Right forelimb (tissue), 1 donor: ENCODE measurements around the gene PTGR1.
A peak's percentile ranks its signal among the peaks of the same experiment; 100 is the strongest.
"Not testable (repeated sequence)": the region's sequence is repeated elsewhere in the genome, so short reads cannot be mapped to it uniquely, and the experiment has no call there.

Source experiments
- DNase-seq: peaks from one replicate; pipeline ENCODE4 v3.0.0-alpha.2; 2018

The PTGR1 gene

DNA sequence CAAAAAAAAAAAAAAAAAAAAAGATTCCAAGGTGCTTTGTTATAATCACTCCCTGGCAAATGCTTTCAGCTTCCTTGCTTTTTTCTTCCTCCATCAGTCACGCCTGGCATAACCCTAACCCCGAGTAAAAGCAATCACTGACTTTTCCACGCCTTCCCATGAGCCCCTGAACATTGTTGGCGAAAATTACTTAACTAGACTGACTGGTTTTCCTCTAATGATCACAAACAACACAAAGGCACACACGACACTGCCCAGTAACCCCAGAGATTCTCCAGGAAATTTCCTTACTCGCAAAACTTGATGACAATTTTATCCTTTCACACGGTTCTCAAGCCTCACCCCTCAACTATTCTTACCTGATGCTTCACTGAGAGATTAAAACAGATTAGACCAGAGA is 11.4 kb upstream of the PTGR1 start:
- no peak for DNase-seq

DNA sequence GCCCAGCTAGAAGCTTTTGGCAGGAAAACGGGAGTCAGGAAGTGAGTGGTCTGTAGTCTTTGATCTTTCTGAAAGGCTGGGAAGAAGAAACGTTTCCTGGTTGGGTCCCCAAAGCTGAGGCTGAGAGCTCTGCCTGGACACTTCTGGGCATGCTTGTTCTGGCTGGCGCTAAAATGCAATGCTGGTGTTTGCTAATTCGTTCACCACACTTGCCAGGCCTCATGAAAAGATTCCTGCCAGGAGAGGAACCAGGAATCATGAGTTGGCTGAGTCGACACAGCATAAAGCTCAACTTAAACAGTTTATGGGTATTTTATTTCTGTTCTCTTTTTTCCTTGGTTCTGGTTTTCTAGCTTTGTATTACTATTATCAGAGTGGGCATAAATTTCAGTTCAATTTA is 10.7 kb upstream of the PTGR1 start:
- no peak for DNase-seq

DNA sequence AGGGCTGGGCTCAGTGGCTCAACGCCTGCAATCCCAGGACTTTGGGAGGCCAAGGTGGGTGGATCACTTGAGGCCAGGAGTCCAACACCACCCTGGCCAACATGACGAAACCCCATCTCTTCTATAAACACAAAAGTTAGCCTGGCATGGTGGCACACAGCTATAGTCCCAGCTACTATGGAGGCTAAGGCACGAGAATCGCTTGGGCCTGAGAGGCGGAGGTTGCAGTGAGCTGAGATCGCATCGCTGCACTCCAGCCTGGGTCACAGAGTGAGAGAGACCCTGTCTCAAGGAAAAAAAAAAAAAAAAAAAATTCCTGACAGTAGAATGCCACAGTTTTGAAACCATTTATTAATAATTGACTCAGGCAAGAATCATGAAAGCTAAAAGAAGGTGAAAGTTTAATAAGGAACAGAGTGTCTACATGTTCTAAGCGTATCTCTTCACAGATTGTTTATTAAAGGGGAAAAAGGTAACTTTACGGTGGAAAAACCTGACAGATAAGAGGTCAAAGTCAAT is 5.7 kb upstream of the PTGR1 start:
- DNase-seq = no peak

- no peak for DNase-seq
These were observed 4.7 kb upstream of the PTGR1 start for GRCh38 chr9:111604054-111604615.

GRCh38 chr9:111603041-111603440 is 3.6 kb upstream of the PTGR1 start:
- no peak for DNase-seq

- DNase-seq = no peak
These were observed 2.0 kb upstream of the PTGR1 start for GRCh38 chr9:111601237-111602018.

DNA sequence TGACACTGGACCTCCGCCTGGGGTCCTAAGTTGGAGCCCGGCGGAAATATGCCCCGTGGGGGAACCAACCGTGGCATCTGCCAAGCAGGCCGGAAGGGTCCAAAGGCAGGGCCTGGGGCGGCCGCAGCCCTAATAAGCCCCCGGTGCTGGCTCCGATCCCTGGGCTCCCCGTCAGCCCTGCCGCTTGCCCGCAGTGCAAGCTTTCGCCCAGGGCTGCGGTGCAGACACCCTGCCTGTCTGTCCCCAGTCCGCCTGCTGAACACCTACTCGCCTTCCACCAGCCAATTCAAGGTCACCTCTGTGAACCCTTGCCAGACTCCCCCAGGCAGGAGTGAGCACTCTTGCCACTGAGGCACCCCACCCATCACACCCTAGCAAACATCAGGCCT is 502 bp upstream of the PTGR1 start:
- no peak for DNase-seq

GRCh38 chr9:111598733-111599091 is 735 bp downstream of the PTGR1 start:
- DNase-seq = peak; percentile 46

DNA sequence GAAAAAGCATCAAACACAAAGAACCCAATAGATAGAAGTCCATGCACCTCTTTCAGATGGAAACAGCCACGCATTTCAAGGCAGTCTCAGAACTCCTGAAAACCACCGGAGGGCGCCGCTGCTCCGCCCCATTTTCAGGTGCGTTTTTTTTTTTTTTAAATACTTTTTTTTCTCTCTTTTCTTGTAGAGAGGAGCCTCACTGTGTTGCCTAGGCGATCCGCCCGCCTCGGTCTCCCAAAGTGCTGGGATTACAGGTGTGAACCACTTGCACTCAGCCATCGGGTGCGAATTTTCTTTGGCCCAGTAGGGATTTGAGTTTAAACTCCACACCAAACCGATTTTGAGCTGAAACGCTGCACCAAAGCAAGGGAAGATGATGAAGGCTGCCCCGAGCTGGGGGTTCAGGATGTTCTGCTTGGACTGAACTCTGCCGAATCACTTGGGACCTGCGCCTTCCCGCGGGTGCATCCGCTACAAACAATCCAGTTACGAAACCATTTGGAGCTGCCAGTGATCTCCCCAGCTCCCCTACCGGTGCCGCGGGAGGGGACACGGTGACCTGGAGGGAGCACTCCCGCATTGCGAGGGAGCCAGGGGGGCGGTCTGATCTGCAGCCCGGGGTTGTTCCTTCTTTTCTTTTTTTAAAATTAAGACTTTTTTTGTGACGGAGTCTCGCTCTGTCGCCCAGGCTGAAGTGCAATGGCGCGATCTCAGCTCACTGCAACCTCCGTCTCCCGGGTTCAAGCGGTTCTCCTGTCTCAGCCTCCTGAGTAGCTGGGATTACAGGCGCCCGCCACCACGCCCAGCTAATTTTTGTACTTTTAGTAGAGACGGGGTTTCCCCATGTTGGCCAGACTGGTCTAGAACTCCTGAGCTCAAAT is 1.4 kb downstream of the PTGR1 start:
- peak; percentile 75 for DNase-seq

DNA sequence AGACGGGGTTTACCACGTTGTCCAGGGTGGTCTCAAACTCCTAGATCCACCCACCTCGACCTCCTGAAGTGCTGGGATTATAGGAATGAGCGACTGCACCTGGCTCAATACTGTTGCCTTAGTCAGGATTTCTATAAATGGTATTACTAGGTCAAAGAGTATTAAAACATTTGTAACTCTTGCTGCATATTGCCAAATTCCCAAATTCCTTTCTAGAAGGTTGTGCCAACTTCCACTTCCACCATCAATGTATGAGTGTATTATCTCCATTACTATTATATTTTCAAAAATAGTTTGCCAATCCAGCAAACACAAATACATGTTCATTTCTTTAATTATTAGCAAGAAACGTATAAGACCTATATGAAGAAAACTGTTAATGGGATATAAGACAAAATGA is 10.6 kb downstream of the PTGR1 start:
- no peak for DNase-seq

DNA sequence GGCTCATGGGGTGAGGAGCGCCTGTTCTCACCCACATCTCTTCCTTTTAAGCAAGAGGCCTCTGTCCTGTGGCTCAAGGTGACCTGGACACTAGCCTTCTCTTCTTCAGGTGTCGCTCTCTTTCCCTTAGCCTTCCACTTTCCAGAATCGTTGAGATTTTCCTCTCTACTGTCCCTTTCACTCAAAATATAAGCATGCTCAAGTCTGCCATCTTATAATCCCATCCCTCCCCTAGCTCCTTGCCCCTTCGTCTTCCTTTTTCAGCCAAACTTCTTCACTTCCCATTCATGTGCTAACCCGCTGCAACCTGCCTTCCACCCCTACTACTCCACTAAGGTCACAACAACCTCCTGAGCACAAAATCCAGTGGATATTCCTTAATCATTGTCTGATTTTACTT is 13.1 kb downstream of the PTGR1 start:
- DNase-seq = no peak

DNA sequence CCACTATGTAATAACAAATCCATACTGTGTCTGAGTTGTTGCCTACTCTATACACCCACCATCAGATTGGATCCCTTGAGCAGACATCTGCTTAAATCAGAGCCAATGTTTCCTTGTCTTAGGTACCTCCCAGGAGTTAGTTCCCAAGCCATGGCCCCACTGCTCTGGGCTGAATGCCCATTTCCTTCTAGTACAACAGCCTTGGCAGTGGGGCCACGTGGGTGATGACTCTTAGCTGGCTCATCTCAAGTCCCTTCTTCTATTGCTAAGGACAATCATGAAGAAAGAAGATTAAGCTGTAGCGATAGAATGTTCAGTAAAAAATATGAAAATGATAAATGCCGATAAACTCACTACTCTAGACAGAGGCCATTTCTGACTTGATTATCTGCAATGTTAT is 16.6 kb downstream of the PTGR1 start:
- DNase-seq = no peak

DNA sequence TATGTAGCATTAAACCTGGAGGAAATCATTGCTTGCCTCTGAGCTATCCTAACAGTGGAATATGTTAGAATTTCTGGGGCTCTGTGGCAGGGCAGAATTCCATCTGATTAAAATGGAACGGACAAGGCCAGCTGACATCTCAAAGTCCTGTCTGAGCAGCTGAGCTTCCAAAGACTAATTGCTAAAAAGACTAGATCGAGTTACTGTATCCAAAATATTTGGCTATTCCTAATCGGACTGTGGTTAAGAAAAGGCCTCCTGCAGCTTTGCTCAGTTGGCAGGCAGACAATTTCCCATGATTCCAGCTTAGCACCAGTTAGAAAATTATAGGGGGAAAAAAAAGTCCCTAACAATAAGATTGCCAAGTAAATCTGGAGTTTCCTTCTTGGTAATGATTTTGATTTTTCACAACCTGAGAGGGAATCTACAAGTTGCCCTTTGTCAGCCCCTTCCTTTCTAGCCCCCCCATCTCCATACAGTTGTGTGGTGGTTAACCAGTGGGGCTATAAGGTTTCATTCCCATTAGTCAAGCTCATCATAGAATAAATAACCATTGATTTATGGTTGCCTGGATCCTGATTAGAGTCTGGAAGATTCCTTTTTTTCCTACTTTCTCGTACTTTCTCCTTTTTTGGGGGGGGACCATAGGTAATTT is 26.4 kb downstream of the PTGR1 start:
- no peak for DNase-seq

DNA sequence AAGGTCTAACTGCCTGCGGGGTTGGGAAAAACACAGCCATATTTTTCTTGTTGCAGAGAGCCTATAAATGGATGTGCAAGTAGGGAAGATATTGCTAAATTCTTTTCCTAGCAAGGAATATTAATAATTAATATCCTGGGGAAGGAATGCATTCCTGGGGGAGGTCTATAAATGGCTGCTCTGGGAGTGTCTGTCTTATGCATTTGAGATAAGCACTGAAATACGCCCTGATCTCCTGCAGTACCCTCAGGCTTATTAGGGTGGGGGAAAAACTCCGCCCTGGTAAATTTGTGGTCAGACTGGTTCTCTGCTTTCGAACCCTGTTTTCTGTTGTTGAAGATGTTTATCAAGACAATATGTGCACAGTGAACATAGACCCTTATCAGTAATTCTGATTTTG is 31.3 kb downstream of the PTGR1 start:
- DNase-seq = not testable (repeated sequence)

DNA sequence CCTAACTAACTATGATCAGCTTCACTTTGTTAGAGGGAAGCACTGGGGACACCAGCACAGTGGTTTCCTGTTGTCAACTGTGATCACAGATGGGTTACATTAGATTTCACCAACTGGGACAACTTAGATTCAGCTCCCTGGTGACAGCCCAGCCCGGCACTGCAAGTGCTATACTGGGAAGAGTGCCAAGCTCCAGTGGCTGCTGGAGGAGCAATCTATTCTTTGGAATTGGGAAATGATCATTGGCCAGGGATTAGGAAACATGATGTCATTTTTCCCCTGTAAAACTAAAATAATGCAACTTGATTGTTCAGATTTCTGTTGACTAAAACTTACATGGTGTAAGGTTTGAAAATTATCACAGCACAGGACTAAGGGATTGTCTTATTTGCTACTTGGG is 33.2 kb downstream of the PTGR1 start:
- no peak for DNase-seq

DNA sequence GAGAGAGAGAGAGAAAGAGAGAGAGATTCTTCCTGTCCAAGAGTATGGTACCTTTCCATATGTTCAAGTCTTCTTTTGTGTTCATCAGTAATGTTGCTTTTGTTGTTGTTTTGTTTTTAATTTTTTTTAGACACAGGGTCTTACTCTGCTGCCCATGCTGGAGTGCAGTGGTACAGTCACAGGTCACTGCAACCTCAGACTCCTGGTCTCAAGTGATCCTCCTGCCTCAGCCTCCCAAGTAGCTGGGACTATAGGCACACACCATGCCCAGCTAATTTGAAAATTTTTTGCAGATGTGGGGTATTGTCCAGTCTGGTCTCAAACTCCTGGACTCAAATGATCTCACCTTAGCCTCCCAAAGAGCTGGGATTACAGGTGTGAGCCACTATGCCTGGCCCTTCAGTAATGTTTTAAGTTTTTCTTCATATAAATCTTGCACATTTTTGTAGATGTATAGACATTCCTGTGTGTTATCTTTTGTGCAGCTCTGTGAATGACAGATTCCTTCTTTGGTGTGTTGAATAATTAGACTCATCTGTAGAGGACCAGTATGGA is 38.2 kb downstream of the PTGR1 start:
- DNase-seq = no peak

GRCh38 chr9:111559000-111559610 is 40.3 kb downstream of the PTGR1 start:
- DNase-seq = no peak

GRCh38 chr9:111555425-111555824 is 44.0 kb downstream of the PTGR1 start:
- not testable (repeated sequence) for DNase-seq

DNA sequence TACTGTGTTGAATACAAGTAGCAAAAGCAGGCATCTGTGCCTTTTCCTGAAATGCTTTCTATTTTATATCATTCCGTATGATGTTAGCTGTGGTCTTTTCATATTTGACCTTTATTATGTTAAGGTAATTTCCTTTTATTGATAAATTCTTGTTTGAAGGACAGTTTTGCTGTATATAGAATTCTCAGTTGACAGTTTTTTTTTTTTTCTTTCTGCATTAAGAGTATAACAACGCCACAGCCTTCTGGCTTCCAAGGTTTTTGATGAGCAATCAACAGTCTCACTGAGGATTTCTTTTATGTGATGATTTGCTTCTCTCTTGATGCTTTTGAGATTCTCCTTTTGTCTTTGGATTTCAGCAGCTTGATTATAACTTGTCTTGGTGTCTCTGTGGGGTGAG is 50.8 kb downstream of the PTGR1 start:
- no peak for DNase-seq

- no peak for DNase-seq
These were observed 56.8 kb downstream of the PTGR1 start for GRCh38 chr9:111542497-111543254.

- no peak for DNase-seq
These were observed 66.2 kb downstream of the PTGR1 start for GRCh38 chr9:111533099-111533790.
